ENCODE measurements around the gene EHD2. TPM values are rescaled to one million over a fixed set of nuclear protein-coding genes. Genes with fewer than 3 reads are reported as not detected.

The EHD2 gene
- total RNA-seq, 1 donor from 2014 or later: 53.4 TPM

DNA sequence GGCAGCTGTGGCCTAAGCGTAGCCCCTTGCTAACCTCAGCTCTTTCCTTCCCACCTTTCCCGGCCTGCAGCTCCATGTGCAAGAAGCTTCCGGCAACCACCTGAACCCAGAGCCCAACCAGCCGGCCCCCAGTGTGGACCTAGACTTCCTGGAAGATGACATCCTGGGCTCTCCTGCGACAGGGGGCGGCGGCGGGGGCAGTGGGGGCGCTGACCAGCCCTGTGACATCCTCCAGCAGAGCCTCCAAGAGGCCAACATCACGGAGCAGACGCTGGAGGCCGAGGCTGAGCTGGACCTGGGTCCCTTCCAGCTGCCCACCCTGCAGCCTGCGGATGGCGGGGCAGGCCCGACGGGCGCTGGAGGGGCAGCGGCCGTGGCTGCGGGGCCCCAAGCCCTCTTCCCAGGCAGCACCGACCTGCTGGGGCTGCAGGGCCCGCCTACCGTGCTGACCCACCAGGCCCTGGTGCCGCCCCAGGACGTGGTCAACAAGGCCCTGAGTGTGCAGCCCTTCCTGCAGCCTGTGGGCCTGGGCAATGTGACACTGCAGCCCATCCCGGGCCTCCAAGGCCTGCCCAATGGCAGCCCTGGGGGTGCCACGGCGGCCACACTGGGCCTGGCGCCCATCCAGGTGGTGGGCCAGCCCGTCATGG is 33.8 kb upstream of the EHD2 start:
- DNase-seq (ENCODE audit: low read depth): no peak
- FAIRE-seq: no peak
- Histone ChIP-seq H3K36me3 (ENCODE audit: control insufficient read depth, insufficient read depth, low read length) (peaks cover 8% of the 10 kb centered on the region), H3K4me3 (ENCODE audit: low read depth, low read length) (no peak overlapping the region), H3K27me3 (ENCODE audit: control insufficient read depth, insufficient read depth, low read length) (no peaks in the 10 kb centered on the region)
- no peak for TF ChIP-seq CTCF (IDR thresholded peaks at IDR 0.05; ENCODE audit: insufficient read depth, low read length, severe bottlenecking)

- DNase-seq (ENCODE audit: low read depth) (no peak), FAIRE-seq (no peak)
- no peak overlapping the region for H3K4me3 ChIP-seq (ENCODE audit: low read depth, low read length)
- H3K27me3 ChIP-seq (ENCODE audit: control insufficient read depth, insufficient read depth, low read length): no peaks in the 10 kb centered on the region
- H3K36me3 ChIP-seq (ENCODE audit: control insufficient read depth, insufficient read depth, low read length): peaks cover 9% of the 10 kb centered on the region
- no peak for TF ChIP-seq CTCF (IDR thresholded peaks at IDR 0.05; ENCODE audit: insufficient read depth, low read length, severe bottlenecking)
Measured at GRCh38 chr19:47679922-47680857, 33.0 kb upstream of the EHD2 start.

DNA sequence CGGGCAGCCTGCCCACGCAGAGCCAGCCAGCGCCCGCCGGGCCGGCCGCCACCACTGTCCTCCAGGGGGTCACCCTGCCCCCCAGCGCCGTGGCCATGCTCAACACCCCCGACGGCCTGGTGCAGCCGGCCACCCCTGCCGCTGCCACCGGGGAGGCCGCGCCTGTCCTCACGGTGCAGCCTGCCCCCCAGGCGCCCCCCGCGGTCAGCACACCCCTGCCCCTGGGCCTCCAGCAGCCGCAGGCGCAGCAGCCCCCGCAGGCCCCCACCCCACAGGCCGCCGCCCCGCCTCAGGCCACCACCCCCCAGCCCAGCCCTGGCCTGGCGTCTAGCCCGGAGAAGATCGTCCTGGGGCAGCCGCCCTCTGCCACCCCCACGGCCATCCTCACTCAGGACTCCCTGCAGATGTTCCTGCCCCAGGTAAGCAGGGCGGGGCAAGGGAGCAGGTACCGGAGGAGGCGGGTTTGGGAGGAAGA is 32.3 kb upstream of the EHD2 start:
- Histone ChIP-seq H3K27me3 (ENCODE audit: control insufficient read depth, insufficient read depth, low read length) (no peaks in the 10 kb centered on the region), H3K36me3 (ENCODE audit: control insufficient read depth, insufficient read depth, low read length) (peaks cover 8% of the 10 kb centered on the region), H3K4me3 (ENCODE audit: low read depth, low read length) (no peak overlapping the region)
- FAIRE-seq (no peak), DNase-seq (ENCODE audit: low read depth) (no peak)
- no peak for TF ChIP-seq CTCF (IDR thresholded peaks at IDR 0.05; ENCODE audit: insufficient read depth, low read length, severe bottlenecking)

DNA sequence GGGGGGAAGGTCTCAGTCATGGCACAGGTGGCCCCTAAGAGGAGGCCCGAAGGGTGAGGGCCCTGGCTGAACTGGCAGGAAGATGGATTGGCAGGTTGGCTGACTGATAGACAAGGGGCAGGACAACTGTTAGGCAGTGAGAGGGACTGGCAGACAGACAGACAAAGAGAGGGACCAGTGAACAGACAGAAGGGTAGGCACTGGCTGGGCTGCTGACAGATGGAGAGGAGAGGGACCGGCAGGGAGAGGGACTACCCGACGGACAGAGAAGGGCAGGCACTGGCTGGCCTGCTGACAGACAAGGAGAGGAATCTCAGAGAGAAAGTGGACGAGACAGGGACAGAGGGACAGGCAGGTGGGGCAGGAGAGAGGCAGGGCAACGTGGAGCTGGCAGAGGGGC is 31.8 kb upstream of the EHD2 start:
- no peak for TF ChIP-seq CTCF (IDR thresholded peaks at IDR 0.05; ENCODE audit: insufficient read depth, low read length, severe bottlenecking)
- Histone ChIP-seq H3K36me3 (ENCODE audit: control insufficient read depth, insufficient read depth, low read length) (peaks cover 8% of the 10 kb centered on the region), H3K4me3 (ENCODE audit: low read depth, low read length) (no peak overlapping the region), H3K27me3 (ENCODE audit: control insufficient read depth, insufficient read depth, low read length) (no peaks in the 10 kb centered on the region)
- DNase-seq (ENCODE audit: low read depth) (no peak), FAIRE-seq (no peak)

DNA sequence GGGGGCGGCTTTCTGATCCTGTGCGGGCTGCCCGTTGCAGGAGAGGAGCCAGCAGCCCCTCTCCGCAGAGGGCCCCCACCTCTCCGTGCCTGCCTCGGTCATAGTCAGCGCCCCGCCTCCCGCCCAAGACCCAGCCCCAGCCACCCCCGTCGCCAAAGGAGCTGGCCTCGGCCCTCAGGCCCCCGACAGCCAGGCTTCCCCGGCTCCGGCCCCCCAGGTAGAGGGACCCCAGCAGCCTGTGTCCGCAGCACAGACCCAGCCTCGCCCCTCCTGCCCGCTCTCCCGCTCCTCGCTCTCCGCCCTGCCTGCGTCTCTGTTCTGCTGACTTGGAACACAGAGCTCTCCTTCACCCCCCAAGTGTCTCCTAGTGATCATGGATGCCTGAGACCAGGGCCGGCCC is 31.3 kb upstream of the EHD2 start:
- TF ChIP-seq CTCF (IDR thresholded peaks at IDR 0.05; ENCODE audit: insufficient read depth, low read length, severe bottlenecking): no peak
- Histone ChIP-seq H3K36me3 (ENCODE audit: control insufficient read depth, insufficient read depth, low read length) (peaks cover 7% of the 10 kb centered on the region), H3K4me3 (ENCODE audit: low read depth, low read length) (no peak overlapping the region), H3K27me3 (ENCODE audit: control insufficient read depth, insufficient read depth, low read length) (no peaks in the 10 kb centered on the region)
- FAIRE-seq: no peak
- DNase-seq (ENCODE audit: low read depth): no peak
